CD4-positive, alpha-beta T cell treated with Interleukin-15 for 1 hour (primary cell): ENCODE measurements around the gene TEX2.
A peak's percentile ranks its signal among the peaks of the same experiment; 100 is the strongest.
"Not testable (repeated sequence)": the region's sequence is repeated elsewhere in the genome, so short reads cannot be mapped to it uniquely, and the experiment has no call there.

Experiments used
- DNase-seq: peaks from one replicate; pipeline ENCODE4 v3.0.0-alpha.2; 2020

Gene TEX2

GRCh38 chr17:64232466-64233262 lies 30.4 kb downstream of the TEX2 start:
- no peak for DNase-seq

GRCh38 chr17:64231567-64232141 lies 31.4 kb downstream of the TEX2 start:
- DNase-seq: no peak

GRCh38 chr17:64230791-64231408 lies 32.2 kb downstream of the TEX2 start:
- DNase-seq: no peak

- no peak for DNase-seq
Measured at GRCh38 chr17:64229815-64230728, 33.0 kb downstream of the TEX2 start.

GRCh38 chr17:64226132-64226531 lies 36.9 kb downstream of the TEX2 start:
- no peak for DNase-seq

- no peak for DNase-seq
Measured at GRCh38 chr17:64225410-64225809, 37.6 kb downstream of the TEX2 start.

DNA sequence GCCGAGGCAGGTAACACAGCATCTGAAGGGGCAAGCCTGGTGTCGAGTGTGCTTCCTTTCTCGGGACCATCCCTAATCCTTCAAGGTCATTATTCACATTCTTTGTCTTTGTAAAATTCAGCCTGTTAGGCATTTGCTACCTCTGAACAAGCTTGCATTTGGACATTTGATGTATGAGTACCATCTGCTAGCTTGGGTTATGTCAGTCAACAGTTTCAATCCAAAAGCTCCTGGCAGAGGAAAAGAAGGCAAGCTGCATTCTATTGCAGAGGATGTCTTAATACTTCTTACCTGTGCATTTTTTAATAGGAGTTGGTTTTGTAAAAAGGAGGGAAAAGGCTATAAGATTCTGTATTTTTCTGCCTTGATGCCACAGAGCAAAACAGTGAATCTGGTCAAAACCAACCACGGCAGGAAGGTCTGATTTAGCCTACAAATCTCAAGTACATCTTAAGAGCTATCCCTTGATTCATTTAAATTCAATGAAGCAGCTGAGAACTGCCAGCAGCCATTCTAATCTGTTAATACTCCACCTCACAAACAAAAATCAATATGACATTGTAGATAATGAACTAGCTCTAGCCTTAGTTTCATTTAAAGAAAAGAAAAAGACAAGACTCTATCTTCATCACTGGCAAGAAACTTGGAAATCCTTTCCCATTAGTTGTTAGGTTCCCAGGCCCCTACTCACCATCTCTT lies 39.0 kb downstream of the TEX2 start:
- DNase-seq: no peak

- no peak for DNase-seq
Measured at GRCh38 chr17:64223283-64223682, 39.8 kb downstream of the TEX2 start.

- no peak for DNase-seq
Measured at GRCh38 chr17:64221679-64222078, 41.4 kb downstream of the TEX2 start.

GRCh38 chr17:64220604-64221003 lies 42.5 kb downstream of the TEX2 start:
- DNase-seq: not testable (repeated sequence)

GRCh38 chr17:64219571-64219970 lies 43.5 kb downstream of the TEX2 start:
- no peak for DNase-seq

GRCh38 chr17:64218066-64218465 lies 45.0 kb downstream of the TEX2 start:
- peak; percentile 36 for DNase-seq

DNA sequence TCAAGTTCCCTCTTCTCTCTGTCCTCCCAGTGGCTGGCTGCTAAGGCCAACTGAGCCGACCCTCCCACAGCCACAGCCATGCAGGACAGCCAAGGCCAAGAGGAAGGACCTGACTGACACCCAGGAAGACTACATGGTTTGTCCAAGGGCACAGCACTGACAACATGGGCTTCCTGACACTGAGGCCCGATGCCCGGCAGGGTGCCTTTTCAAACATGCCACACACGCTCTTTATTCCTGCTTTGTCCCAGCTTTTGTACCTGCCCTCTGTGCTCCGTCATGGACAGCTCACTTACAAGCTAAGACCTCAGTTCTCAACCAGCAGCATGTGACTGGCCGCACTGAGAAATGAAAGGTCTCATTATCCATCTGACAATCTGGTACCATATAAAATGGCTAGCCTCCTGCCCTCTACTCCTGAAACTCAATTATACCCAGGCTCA lies 45.8 kb downstream of the TEX2 start:
- no peak for DNase-seq

DNA sequence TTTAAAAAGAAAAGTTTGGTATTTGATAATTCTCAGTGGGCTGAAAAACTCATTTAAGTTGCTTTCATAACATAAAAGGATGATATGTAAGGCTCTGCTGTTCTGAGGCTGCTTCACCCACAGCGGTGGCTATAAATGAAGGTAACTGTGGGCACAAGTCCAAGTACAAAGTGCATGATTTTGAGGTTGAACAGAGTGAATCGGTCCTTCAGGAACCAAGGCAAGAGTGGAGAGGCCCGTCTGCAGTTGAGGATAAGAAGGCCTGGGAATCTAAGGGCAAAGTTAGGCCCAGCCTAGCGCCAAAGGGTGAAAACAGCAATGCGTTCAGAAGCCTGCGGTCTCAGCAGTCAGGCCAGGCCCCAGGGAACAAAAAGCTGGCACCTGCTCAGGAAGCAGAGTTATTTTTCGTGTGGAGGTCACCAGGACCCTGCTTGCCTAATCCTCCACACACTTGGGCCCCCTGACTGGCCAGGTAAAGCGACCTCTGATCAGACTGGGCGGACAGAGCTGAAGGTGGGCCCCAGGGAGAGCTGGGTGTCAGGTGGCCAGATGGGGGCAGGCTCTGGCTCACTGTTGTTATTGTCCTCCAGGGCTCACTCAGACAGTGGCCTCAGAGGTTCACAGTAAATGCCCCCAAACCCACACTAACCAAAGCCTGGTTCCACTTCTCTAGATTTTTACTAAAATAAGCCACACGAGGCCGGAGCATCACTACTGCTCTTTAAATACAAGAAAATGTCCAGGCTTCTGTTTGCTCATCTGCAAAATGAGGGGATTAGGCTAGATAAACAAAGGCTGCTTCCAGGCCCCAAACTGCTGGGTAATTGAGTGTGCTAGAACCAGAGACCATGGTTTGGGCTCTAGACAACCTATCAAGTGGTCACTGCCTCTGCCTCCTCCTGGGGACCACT lies 46.5 kb downstream of the TEX2 start:
- DNase-seq: no peak

DNA sequence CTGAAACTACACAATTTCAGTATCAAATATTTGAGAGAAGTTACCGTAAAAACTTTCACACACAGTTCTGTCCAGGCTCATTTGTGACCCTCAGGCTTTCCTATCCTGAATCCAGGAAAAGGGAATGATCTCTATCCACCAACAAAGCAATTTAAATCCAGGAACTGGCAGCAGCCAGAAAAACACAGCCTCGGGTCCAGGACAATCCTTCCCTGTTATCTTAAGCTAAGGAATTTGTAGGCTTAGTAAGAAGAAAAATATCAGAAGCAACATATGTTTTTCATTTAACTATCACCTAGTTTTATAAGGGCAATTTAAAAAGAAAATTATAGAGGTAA lies 47.1 kb downstream of the TEX2 start:
- no peak for DNase-seq

DNA sequence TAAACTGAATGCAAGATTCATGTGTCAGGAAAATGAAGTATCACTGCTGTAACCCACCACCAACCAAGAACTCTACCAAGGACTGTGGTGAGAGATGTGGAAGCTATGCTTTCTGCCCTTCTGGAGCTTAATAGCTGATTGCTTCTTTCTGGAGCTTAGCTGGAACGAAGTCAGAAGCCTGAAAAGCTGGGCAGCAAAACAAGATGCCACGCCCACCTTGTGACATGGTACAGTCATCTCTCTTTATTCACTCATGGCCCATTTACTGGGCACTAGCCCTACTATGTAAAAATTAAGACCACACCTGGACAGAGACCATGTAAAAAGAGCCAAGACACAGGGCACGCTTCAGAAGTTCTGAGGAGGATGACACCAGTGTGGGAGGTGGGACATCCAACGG lies 48.1 kb downstream of the TEX2 start:
- DNase-seq: no peak

DNA sequence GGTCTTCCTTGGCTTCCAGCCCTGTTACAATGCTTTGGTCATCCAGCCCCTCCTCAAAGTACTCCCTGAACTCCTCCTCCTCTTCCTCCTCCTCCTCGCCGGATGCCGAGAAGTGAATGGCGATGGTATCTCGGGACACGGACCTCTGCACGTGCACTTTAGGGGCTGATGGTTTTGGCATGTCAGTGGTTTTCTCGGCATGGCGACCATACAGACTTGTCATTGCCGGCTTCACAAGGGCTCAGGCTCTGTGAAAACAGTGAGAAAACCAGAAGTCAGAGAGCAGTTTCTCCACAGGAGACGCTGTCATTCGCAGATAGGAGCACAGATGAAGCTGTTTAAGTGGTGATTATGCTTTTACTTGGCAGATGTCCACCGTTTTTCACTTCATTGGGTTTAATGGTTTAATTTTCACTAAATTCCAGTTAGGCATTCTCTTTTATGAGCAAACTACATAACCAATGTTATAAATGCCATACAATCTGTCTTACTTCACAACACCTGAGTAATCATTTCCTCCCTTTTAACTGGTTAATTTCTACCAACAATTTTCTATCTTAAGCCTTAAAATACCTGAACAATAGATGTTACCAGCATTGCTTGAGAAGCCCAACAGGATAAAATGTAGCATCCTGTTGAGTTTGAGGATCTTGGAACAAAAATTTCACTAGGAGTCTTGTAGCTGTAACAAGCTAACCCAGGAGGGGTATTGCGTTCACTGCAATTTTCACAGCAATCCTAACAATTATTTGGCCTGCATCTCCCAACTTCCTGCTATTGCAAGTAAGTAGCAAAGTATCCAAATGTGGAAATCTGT lies 48.9 kb downstream of the TEX2 start:
- no peak for DNase-seq

DNA sequence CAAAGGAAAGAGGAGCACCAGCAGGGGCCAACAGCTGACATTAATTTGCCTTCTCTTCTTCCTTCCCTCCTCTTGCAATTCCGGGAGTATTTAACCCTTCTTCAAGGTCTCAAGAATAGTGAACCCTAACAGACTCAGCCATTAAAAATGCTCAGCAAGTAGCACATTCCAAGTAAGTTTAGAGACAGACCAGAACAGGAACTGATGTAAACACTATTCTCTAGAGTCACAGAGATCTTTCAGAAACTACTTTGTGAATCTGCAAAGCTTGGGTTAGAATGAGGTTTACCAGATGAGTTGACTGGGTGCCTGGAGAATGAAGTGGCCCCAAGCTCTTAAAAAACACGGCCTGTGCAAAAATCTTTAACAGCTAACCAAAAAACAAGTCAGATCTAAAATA lies 50.9 kb downstream of the TEX2 start:
- no peak for DNase-seq

- no peak for DNase-seq
Measured at GRCh38 chr17:64209983-64210382, 53.1 kb downstream of the TEX2 start.

- DNase-seq: no peak
Measured at GRCh38 chr17:64209356-64209941, 53.6 kb downstream of the TEX2 start.
